ENCODE results near the gene SUMF1.

DNA sequence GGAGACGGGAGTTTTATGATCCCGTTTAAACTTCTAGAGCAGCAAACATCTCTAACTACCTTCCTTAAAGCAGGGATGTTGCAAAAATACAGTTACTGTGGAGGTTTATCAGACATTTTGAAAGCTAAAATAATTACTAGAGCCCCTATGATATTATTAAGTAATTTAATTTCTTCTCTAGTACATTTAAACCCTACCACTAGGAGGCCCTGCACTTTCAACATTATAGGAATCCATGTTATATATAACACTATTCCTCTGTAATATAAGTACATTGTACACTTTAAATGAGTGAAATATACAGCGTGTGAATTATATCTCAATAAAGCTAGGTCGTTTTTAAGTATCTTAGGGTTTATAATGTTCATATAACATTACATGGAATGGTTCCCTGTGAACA is 152.4 kb downstream of the SUMF1 start:
- TF ChIP-seq, protein P1, sequence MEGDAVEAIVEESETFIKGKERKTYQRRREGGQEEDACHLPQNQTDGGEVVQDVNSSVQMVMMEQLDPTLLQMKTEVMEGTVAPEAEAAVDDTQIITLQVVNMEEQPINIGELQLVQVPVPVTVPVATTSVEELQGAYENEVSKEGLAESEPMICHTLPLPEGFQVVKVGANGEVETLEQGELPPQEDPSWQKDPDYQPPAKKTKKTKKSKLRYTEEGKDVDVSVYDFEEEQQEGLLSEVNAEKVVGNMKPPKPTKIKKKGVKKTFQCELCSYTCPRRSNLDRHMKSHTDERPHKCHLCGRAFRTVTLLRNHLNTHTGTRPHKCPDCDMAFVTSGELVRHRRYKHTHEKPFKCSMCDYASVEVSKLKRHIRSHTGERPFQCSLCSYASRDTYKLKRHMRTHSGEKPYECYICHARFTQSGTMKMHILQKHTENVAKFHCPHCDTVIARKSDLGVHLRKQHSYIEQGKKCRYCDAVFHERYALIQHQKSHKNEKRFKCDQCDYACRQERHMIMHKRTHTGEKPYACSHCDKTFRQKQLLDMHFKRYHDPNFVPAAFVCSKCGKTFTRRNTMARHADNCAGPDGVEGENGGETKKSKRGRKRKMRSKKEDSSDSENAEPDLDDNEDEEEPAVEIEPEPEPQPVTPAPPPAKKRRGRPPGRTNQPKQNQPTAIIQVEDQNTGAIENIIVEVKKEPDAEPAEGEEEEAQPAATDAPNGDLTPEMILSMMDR (IDR thresholded peaks at IDR 0.05): peak in 1 of 3 experiments; percentile 43
- TF ChIP-seq POLR2A (IDR thresholded peaks at IDR 0.05): no peak
